Ramos (cell line): ENCODE measurements around the gene NHS.

Experiments used
- in situ Hi-C: fragments of 300-500 bp; cut with MboI; formaldehyde crosslinking; loops from one replicate; pipeline ENCODE4 v1.14.3; 2022; ENCODE audit warnings: low sequenced_read_pairs; ENCODE audit not compliant: unreplicated experiment

Gene NHS

DNA sequence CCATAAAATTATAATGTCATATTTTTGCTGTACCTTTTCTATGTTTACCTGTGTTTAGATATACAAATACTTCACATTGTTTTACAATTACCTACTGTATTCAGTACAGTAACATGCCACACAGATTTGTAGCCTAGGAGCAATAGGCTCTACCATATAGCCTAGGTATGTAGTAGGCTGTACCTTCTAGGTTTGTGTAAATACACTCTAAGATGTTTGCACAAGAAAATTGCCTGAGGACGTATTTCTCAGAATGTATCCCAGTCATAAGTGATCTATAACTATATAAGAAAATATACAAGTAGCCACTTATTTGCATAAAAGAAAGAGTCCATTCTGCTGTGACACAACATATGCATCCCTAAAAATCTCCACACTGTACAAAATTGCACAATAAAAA, 326.0 kb downstream of the NHS start:
- in situ Hi-C loops = no loop called here

GRCh38 chrX:17703201-17703600, 328.2 kb downstream of the NHS start:
- in situ Hi-C loops = no loop called here

GRCh38 chrX:17705211-17705610, 330.2 kb downstream of the NHS start:
- in situ Hi-C loops = no loop called here

DNA sequence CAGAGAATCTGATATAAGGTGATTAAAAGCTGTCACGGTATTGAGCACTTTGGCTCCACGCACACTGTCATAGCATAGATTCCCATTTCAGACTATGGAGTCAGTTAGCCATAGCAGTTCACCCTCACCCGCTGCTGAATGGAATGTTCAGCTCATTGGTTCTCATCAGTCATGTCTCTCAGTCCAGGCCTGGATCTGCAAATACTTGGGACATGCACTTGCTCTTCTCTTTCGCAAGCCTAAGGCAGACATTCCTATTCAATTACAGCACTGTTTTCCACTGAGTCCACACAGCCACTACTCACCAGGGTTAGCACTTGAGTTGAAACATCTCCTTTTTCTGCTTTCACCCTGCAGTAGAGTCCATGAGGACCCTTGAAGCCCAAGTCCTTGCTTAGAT, 331.7 kb downstream of the NHS start:
- in situ Hi-C loops = no loop called here

GRCh38 chrX:17707731-17708130, 332.7 kb downstream of the NHS start:
- in situ Hi-C loops = no loop called here

GRCh38 chrX:17710871-17711301, 335.9 kb downstream of the NHS start:
- in situ Hi-C loops = no loop called here

- in situ Hi-C loops = no loop called here
Observed at GRCh38 chrX:17713288-17713687, 338.3 kb downstream of the NHS start.

- in situ Hi-C loops = no loop called here
Observed at GRCh38 chrX:17718649-17719165, 343.7 kb downstream of the NHS start.

- in situ Hi-C loops = no loop called here
Observed at GRCh38 chrX:17719711-17720110, 344.7 kb downstream of the NHS start.

- in situ Hi-C loops = no loop called here
Observed at GRCh38 chrX:17721715-17722114, 346.7 kb downstream of the NHS start.

- in situ Hi-C loops = no loop called here
Observed at GRCh38 chrX:17725181-17725580, 350.2 kb downstream of the NHS start.

- in situ Hi-C loops = no loop called here
Observed at GRCh38 chrX:17732138-17732783, 357.3 kb downstream of the NHS start.

GRCh38 chrX:17735406-17735805, 360.4 kb downstream of the NHS start:
- in situ Hi-C loops = no loop called here

DNA sequence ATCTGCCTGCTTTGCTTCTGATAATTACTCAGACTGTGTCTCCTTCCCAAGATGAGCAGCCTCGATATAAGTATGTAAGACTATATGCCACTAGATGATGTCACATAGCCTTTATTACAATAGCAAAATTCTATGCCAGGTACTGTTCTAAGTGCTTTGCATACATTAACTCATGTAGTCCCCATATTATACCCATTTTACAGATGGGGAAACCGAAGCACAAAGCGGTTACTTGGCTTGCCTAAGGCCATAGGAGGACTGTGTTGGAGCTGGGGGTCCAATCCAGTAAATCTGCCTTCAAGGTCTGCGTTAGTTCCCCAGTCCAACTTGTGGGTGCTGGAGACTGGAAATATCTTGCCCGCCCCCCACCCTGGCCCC, 361.5 kb downstream of the NHS start:
- in situ Hi-C loops = no loop called here

DNA sequence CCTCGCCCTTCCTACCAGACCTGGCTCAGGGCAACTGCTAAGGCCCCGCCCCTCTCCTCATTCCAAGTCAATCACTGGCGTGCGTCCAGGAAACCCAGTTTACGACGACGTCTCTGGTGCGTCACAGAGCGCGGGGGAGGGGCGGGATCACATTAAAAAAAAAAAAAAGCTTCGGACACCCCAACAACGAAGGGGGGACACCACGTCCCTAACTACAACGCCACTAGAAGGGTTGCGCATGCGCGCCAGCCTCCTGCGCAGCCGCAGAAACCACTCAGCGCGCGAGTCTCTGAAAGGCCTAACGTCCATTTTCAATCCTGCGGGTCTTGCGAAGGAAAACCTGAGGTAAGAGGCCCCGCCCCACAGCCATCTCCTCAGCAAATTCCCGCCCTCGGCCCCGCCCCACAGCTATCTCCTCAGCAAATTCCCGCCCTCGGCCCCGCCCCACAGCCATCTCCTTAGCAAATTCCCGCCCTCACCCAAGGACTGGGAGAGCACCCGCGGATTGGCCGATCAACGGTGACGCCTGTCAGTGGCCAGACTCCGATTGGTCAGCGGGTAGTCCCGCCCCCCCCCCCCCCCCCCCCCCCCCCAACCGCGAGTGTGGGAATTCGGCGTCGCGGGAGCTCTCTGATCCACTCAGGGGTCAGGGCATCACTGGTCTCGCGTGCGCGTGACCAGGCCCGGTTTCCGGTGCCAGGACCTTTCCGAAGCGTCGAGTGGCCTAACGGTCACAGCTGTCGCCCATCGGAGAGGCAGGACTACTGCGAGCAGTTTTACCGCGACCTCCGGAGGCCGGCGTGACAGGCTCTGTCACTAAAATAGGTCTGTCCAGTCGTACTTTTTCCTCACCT, 362.1 kb downstream of the NHS start, which contains the start of gene SCML1:
TSS of gene SCML1 (plus strand) at position 638 of the 854 bp plus-strand sequence. CDS start 6,694 bp downstream, outside the sequence.
- in situ Hi-C loops = no loop called here

DNA sequence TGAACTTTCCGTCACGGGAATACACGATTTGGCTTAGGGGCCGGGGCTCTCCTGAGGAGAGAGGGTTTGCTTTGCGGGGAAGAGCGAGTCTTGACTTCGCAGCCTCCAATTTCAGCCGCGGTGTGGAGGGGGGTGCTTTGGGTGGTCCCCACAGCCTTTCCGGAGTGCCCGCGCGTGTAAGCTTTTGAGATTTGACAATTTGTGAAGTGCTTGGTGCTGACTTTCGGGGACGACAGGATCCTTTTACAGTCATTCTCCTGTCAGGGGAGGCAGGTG, 362.6 kb downstream of the NHS start:
- in situ Hi-C loops = no loop called here

DNA sequence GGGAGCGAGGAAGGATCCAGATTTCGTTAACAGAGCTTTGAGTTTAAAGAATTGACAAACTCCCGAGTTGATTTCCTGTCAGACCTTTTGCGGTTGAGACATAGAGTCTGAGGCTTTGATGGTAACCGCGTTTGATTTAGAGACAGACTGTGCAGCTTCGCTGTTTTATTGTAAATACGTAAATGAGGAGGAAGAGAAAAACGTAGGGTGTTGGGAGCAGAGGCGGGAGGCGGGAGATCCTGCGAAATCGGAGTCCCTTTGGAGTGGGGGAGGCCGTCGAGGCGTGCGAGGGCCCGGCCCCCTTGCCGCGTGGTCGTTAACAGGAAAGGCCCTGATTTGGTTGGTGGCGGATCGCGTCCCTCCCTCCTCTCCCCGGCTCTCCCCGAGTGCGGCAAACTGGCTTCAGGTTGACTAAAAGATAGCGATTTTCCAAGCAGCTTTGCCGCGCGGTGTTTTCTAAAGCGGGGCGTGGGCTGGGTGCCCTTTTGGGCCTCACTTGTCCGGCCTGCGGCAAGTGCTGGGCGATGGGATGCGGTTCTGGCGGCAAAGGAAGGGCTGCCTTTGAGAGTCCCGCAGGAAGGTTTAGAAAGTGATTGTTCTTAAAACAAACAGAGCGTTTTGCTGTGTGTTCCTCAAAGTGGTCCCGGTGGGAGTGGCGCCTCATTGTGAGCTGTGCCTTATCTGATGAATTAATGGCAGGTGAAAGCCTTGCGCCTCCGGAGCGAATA, 363.1 kb downstream of the NHS start:
- in situ Hi-C loops = no loop called here

GRCh38 chrX:17738737-17739535, 363.9 kb downstream of the NHS start:
- in situ Hi-C loops = no loop called here

GRCh38 chrX:17740137-17741122, 365.4 kb downstream of the NHS start:
- in situ Hi-C loops = no loop called here
